AG09309 (cell line): ENCODE measurements around the gene CDON.

ENCODE experiments used
- DNase-seq: peaks from one replicate; pipeline ENCODE4 v3.0.0-alpha.2; 2010; ENCODE audit warnings: low read depth
- H3K4me3 ChIP-seq: 2 replicates; pipeline ENCODE4 v1.5.1; 2011; ENCODE audit warnings: mild to moderate bottlenecking, low read depth, low read length, moderate library complexity; ENCODE audit not compliant: control insufficient read depth
- TF ChIP-seq, protein P1 (sequence below): IDR thresholded peaks from 2 replicates; pipeline ENCODE4 v1.5.1; 2011; ENCODE audit warnings: mild to moderate bottlenecking, low read depth, low read length, inconsistent platforms; ENCODE audit not compliant: insufficient read depth, control insufficient read depth; ENCODE audit errors: missing control alignments

The CDON gene

DNA sequence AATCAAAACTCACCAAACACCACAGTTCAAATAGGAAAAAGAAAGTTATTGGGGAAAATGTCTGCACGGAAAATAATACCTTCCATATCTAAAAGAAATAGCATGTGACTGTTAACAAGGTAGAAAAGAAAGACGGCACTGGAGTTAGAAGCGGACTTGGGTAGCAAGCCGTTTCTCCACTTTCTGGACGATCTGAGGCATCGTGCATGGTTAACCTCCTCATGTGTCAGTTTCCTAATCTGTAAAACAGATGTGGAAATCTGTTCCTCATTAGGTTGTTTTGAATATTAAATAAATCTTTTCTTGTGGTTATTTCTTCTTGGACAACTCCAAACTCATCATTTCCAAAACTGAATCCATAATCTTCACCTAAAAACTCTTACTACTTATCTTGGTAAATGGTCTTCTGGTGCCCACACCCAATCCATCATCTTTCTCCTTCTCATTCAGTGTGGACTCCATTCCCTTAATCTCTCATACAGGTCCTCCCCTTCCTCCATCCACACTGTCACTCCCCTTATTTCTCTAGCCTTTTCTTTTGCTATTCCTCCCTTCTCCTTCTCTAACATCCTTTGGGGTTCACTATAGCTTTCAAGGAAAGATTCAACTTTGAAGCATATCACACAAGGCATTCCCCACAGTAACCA, 63.3 kb downstream of the CDON start:
- TF ChIP-seq, protein P1, sequence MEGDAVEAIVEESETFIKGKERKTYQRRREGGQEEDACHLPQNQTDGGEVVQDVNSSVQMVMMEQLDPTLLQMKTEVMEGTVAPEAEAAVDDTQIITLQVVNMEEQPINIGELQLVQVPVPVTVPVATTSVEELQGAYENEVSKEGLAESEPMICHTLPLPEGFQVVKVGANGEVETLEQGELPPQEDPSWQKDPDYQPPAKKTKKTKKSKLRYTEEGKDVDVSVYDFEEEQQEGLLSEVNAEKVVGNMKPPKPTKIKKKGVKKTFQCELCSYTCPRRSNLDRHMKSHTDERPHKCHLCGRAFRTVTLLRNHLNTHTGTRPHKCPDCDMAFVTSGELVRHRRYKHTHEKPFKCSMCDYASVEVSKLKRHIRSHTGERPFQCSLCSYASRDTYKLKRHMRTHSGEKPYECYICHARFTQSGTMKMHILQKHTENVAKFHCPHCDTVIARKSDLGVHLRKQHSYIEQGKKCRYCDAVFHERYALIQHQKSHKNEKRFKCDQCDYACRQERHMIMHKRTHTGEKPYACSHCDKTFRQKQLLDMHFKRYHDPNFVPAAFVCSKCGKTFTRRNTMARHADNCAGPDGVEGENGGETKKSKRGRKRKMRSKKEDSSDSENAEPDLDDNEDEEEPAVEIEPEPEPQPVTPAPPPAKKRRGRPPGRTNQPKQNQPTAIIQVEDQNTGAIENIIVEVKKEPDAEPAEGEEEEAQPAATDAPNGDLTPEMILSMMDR = no peak
- H3K4me3 ChIP-seq = no peak overlapping the region
- no peak for DNase-seq

DNA sequence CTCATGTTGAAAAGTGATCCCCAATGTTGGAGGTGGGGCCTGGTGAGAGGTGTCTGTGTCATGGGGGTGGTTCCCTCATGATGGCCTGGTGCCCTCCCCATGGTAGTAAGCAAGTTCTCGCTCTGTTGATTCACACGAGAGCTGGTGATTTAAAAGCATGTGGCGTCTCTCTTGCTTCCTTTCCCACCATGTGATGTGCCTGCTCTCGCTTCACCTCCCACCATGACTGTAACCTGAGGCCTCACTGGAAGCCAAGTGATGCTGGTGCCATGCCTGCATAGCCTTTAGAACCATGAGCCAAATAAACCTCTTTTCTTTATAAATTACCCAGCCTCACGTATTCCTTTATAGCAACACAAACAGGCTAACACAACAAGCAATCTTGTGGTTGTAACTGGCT, 64.4 kb downstream of the CDON start:
- H3K4me3 ChIP-seq = no peak overlapping the region
- DNase-seq = no peak
- TF ChIP-seq, protein P1 = no peak

DNA sequence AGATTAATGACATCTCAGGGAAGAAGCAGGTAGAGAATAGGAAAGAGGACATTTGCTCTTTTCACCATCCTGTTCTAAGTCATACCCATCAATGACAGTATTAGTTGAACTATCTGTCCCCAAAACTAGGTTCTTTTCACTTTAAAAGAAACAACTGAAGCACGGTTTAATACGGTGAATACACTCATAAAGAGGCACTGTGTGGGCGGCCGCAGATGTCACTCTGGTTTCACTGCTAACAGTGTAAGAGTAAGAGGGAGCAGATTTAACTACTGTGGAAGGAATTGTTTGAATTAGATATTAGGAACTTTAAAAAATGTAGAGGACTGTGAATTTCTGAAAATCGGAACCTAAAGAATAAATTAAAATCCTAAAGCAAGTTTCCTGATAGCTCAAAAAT, 67.4 kb downstream of the CDON start:
- TF ChIP-seq, protein P1 = no peak
- H3K4me3 ChIP-seq = no peak overlapping the region
- no peak for DNase-seq

DNA sequence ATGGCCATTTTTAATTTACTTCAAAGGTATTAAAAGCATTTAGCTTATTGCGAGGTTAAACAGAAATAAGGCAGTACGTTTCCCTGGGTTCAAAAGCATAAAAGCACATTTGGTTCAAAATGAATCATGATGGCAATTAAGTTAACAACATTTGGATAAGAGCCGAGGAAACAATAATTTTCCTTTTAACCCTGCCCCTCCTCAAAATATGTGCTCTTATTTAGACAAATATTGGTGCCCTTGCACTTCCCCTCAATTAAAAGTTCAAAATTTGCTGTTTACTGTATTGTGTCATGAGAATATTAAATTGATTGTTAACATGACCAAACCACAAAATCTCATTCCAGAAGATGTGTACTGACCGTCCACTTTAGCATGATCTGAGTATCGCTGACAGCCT, 68.2 kb downstream of the CDON start:
- TF ChIP-seq, protein P1 = no peak
- DNase-seq = no peak
- no peak overlapping the region for H3K4me3 ChIP-seq

DNA sequence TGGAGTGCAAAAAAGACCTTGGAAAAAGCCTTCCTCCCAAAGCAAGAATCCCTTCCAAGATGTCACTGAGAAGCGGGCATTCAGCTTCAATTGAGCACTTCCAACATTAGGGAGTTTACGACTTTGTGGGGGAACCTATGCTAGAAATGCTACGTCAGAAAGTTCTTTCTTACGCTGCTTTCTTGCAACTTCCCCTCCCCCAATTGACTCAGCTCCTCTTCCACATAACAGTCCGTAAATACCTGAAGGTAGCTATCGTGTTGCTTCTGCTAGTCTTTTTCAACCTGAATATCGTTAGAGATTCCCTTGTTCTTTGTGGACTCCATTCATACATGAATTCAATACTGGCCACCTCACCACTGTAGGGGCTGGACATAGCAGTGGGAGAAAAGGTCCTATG, 69.8 kb downstream of the CDON start:
- DNase-seq = no peak
- TF ChIP-seq, protein P1 = no peak
- no peak overlapping the region for H3K4me3 ChIP-seq

DNA sequence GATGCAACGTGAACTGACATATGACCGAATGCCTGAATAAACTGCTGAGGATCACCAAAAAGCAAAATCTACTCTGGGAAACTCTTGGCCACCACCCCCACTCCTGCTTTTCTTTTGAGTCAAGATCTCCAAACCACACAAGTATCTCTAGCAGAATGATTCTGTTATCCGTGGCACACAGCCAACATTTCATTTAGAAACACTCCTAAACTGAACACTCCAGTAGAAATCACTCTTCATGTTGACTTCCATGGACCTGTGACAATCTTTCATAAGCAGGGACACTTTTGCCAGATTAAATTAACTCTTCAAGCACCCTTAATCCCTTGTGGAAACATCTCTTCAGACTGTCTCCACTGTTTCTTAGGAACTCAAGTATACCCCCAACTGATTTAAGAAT, 72.4 kb downstream of the CDON start:
- peak; percentile 32 for DNase-seq
- H3K4me3 ChIP-seq = no peak overlapping the region
- TF ChIP-seq, protein P1 = no peak
